PFSK-1 (cell line): ENCODE results near the gene GPR55.

ENCODE experiments used
- FOXP2 ChIP-seq: optimal IDR thresholded peaks from 2 replicates; pipeline ENCODE3; 2011; ENCODE audit warnings: borderline replicate concordance, control low read depth, inconsistent platforms; ENCODE audit not compliant: insufficient read depth; ENCODE audit errors: extremely low read length, extremely low read depth
- POLR2AphosphoS5 ChIP-seq: IDR thresholded peaks from 2 replicates; pipeline ENCODE4 v1.6.1; 2012; ENCODE audit warnings: low read depth, mild to moderate bottlenecking, control low read depth, low read length, moderate library complexity
- SIN3A ChIP-seq: IDR thresholded peaks from 2 replicates; pipeline ENCODE4 v1.6.1; 2012; ENCODE audit warnings: mild to moderate bottlenecking, low read length, moderate library complexity, borderline replicate concordance; ENCODE audit not compliant: insufficient read depth
- TAF1 ChIP-seq: IDR thresholded peaks from 2 replicates; pipeline ENCODE4 v1.6.1; 2012; ENCODE audit warnings: low read length, control low read depth, borderline replicate concordance; ENCODE audit not compliant: insufficient read depth
- TF ChIP-seq, protein P1 (sequence below), 2 experiments: IDR thresholded peaks; 2 replicates each; pipeline versions ENCODE4 v1.6.1 to v1.8.0; 2011 to 2012; ENCODE audit warnings: low read depth in 2 of 2, low read length in 2 of 2, control low read depth in 1 of 2, inconsistent platforms in 1 of 2, mild to moderate bottlenecking in 1 of 2, moderate library complexity in 1 of 2; ENCODE audit not compliant: insufficient read depth in 1 of 2

Gene GPR55

GRCh38 chr2:230863442-230864121 is 61.5 kb downstream of the GPR55 start:
- TF ChIP-seq FOXP2 (no peak), TAF1 (no peak), SIN3A (no peak), POLR2AphosphoS5 (no peak)
- TF ChIP-seq, protein P1, sequence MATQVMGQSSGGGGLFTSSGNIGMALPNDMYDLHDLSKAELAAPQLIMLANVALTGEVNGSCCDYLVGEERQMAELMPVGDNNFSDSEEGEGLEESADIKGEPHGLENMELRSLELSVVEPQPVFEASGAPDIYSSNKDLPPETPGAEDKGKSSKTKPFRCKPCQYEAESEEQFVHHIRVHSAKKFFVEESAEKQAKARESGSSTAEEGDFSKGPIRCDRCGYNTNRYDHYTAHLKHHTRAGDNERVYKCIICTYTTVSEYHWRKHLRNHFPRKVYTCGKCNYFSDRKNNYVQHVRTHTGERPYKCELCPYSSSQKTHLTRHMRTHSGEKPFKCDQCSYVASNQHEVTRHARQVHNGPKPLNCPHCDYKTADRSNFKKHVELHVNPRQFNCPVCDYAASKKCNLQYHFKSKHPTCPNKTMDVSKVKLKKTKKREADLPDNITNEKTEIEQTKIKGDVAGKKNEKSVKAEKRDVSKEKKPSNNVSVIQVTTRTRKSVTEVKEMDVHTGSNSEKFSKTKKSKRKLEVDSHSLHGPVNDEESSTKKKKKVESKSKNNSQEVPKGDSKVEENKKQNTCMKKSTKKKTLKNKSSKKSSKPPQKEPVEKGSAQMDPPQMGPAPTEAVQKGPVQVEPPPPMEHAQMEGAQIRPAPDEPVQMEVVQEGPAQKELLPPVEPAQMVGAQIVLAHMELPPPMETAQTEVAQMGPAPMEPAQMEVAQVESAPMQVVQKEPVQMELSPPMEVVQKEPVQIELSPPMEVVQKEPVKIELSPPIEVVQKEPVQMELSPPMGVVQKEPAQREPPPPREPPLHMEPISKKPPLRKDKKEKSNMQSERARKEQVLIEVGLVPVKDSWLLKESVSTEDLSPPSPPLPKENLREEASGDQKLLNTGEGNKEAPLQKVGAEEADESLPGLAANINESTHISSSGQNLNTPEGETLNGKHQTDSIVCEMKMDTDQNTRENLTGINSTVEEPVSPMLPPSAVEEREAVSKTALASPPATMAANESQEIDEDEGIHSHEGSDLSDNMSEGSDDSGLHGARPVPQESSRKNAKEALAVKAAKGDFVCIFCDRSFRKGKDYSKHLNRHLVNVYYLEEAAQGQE (IDR thresholded peaks at IDR 0.05; ENCODE audit: insufficient read depth in 1 of 2, low read depth in 2 of 2, low read length in 2 of 2): no peak

GRCh38 chr2:230863031-230863430 is 62.0 kb downstream of the GPR55 start:
- TF ChIP-seq, protein P1 (IDR thresholded peaks at IDR 0.05; ENCODE audit: insufficient read depth in 1 of 2, low read depth in 2 of 2, low read length in 2 of 2): no peak
- no peak for TF ChIP-seq TAF1
- TF ChIP-seq SIN3A: no peak
- TF ChIP-seq POLR2AphosphoS5: no peak
- TF ChIP-seq FOXP2: no peak

DNA sequence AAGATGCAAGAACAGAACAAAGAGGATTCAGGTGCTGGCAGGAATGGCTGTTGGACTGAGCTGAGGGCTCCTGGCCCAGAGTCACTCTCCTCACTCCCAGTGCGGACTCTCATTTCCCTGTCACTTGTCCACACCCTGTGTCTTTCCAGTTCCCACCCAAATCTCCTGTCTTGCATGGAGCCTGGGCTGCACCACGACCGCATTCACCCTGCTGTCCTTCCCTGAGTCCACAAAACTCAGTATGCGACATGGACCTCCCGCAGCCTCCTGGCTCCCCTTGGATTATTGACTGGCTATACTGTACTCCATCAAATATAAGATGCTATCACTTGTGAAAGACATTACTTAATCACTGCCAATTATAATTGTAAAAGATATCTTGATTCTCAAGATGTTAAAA is 62.8 kb downstream of the GPR55 start:
- TF ChIP-seq, protein P1 (IDR thresholded peaks at IDR 0.05; ENCODE audit: insufficient read depth in 1 of 2, low read depth in 2 of 2, low read length in 2 of 2): no peak

DNA sequence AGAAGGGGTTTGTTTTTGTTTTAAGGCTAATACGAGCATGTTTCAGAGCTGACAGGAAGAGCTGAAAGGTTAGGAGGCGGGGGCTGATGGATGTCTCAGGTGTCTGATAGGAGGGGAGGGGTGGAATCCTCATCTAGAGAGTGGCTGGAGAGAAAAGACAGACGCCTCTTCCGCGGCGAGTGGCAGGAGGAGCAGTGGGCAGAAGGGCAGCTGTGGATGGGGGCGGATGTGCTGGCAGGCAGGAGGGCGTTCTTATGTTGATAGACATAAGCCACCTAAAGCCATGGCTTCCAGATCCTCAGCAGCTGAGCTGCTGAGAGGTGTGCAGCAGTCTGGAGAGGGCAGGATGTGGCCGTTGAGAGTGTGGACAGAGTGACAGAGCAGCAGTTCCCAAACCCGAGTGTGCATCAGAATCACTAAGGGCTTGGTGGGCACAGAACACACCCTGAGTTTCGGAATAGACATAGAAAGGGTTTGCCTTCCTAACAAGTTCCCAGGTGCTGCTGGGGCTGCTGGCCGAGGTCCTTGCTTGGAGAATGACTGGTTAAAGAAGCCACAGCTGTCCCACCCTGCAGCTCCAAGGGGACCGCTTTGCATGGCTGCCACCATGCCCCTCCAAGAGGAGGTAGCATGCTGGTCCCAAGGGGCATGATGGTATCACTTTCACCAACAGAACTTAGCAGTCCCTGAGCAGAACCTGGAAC is 63.3 kb downstream of the GPR55 start:
- TF ChIP-seq TAF1 (no peak), SIN3A (no peak), POLR2AphosphoS5 (no peak)
- TF ChIP-seq, protein P1 (IDR thresholded peaks at IDR 0.05; ENCODE audit: insufficient read depth in 1 of 2, low read depth in 2 of 2, low read length in 2 of 2): no peak
